Measurements from ENCODE around the gene MYCBP.

- no peak for TF ChIP-seq CTCF (IDR thresholded peaks at IDR 0.05; ENCODE audit: low read depth, low read length, missing input control)
- no peak for TF ChIP-seq JUND (IDR thresholded peaks at IDR 0.05)
- TF ChIP-seq TAF1 (conservative IDR thresholded peaks at IDR 0.05) = no peak
- TF ChIP-seq FOXA2 (IDR thresholded peaks at IDR 0.05) = no peak
- no peak for TF ChIP-seq MAX (IDR thresholded peaks at IDR 0.05)
- no peak for TF ChIP-seq EGR1 (IDR thresholded peaks at IDR 0.05; ENCODE audit: low read depth in 2 of 2)
- TF ChIP-seq FOXA1 (IDR thresholded peaks at IDR 0.05) = no peak
- TF ChIP-seq YY1 (IDR thresholded peaks at IDR 0.05) = no peak
- TF ChIP-seq RAD21 (IDR thresholded peaks at IDR 0.05) = no peak
- no peak for TF ChIP-seq ATF3 (IDR thresholded peaks at IDR 0.05)
- TF ChIP-seq ZBTB33 (IDR thresholded peaks at IDR 0.05) = no peak
- TF ChIP-seq NR2F2 (IDR thresholded peaks at IDR 0.05) = no peak
- no peak for TF ChIP-seq SP1 (IDR thresholded peaks at IDR 0.05)
- no peak for TF ChIP-seq HNF4G (IDR thresholded peaks at IDR 0.05)
Observed at GRCh38 chr1:38885092-38885491, 11.9 kb upstream of the MYCBP start.

All from liver (tissue), 3 donors.